HG03565 (cell line): Measurements from ENCODE around the gene MEGF11.

ENCODE experiments used
- ATAC-seq: cut with Tn5 transposase; IDR thresholded peaks from one replicate; pipeline ENCODE4 v1.9.1; 2021; ENCODE audit warnings: mild to moderate bottlenecking, moderate library complexity; ENCODE audit not compliant: unreplicated experiment

MEGF11 gene

DNA sequence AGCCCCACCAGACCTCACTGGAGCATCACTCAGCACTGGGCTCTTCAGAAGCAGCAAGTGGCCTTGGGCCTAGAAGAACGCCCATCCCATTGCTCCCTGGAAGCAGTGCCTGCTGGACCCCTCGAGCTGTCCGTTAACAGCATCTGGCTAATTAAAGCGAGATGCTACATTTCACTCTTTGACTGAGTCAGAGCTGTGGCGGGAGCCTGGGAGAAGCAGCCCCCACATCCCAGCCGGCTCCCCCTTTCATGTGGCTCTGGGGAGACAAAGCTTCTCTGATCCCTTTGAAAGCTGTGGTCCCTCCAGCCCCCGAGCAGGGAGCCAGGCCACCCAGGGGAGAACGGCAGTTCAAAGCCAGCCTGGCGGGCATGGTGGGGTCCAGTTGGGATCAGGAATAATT lies 103.7 kb downstream of the MEGF11 start:
- no peak for ATAC-seq

DNA sequence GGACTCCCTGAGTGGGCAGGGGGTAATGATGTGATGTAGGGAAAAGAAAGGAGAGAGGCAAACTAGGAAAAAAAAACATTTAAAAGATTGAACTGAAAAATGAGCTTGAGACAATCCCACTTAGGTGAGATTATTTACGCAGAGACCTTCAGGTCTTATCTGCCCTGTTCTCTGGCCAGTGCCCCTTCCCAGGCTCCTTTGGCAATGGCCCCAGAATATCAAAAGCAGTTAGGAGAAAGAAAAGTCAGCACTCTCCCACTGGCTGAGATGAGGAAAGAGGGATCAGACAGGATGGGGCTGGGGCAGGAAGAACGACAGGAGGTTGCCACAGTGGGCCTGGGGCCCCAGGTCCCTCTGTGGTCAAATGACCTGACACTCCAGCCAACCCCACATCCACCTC lies 105.4 kb downstream of the MEGF11 start:
- ATAC-seq, result no peak

DNA sequence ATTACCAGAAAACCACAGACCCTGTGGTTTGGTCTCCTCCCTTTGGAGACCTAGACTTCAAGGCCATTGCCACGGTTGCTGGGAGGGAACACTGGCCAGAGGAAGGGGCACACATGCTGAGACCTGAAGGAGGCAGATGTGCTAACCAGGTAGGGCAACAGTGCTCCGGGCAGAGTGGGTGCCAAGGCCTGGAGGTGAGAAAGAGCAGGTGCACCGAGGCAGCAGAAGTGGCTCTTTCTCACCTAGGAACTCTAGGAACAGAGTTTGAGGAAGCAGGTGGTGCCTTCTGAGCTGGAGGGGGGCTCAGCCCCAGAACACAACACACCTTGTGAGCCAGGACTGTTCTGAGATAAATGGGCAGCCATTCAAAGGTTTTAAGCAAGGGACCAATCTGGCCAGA lies 106.1 kb downstream of the MEGF11 start:
- ATAC-seq, result no peak

DNA sequence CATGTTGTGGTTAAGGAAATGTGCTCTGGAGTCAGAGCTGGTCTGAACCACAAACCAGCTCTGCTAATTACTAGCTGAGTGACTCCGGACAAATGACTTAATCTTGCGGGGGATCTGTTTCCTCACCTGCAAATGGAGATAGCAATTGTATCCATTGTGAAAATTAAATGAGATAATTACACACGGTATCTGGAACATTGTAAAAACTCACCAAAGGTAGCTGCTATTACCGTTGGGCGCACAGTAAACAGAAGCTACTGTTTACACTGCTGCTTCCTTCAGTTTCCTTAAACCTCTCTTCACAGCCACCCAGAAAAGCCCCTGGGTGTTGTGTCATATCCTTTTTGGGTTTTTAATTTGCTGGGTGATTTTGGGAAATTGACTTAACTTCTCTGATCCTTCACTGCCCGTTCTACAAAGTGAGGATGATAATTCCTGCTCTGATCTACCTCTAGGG lies 107.8 kb downstream of the MEGF11 start:
- ATAC-seq, result no peak

DNA sequence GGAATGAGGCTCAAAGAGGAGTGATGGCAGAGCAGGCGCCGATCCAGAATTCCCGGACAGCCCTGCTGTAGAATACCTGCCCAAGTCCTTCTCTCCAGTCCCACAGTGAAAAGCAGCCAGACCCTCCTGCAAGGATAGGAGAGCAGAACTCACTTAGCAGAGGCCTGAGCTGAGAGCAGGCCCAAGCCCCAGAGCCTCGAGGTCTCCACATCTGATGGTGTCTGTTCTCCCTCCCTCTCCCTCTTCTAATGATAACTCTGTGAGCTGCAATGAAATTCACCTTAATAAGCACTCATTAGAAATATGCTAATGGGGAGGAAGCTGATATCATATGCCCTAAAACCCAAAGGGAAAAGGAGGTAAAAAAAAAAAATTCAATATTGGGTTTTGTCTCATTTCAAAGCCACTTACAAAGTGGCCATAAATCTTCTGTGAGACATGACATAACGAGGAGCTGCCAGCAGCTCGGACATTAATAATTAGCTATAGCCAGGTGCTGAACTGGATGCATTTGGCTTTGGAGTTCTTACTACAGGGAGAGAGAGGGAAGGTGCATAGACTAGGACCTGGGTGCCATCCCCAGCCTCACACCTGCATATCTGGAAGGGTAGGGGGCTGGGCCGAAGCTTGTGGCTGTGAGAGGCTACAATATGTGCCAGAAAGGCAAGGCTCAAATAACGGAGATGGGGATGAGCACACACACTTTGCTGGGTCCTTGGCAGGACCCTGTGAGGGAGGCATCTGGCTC lies 108.4 kb downstream of the MEGF11 start:
- no peak for ATAC-seq

DNA sequence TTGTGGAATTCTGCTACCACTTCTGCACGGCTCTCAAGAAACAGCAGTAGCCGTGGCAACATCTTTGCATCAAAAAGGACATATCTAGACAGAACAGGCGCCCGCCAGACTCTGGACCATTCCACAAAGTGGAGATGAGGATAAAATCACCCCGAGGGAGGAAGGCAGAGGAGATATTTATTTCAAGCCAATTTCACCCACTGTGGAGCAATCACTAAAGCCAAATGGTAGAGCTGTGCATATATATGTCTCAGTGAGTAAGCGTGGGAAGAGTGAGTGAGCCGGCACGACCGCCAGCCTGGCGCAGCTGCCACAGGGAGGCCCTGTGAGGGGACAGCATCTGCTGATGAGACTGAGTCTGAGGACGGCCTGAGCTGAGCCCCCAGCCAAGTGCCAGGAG lies 111.3 kb downstream of the MEGF11 start:
- ATAC-seq, result no peak

DNA sequence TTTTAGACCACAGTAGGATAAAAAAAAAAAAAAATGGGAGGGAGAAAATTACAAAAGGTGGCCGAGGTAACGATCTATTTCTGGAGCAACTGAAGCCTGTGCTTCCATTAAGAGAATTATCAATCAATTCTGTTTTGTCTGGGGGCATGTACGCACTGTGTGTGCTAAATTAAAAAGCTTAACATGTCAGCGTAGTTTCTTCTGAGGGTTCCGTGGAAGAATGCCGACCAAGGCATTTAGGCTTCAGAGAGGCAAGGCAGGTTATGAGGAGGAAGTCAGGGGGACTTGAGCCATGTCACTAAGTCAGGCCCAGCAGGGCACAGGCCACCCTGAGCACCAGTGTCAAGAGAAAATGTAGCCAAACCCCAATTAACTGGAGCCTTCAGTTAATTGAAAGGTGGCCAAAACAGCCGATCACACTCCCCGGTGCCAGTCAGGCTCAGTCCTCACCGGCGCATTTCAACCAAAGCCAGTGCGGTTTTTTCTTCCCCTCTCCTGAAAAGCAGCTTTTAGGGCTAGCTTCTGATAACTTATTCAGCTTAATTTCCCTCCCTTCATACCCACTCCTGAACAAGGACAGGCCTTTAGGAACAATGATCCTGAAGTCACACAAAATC lies 113.9 kb downstream of the MEGF11 start:
- no peak for ATAC-seq

DNA sequence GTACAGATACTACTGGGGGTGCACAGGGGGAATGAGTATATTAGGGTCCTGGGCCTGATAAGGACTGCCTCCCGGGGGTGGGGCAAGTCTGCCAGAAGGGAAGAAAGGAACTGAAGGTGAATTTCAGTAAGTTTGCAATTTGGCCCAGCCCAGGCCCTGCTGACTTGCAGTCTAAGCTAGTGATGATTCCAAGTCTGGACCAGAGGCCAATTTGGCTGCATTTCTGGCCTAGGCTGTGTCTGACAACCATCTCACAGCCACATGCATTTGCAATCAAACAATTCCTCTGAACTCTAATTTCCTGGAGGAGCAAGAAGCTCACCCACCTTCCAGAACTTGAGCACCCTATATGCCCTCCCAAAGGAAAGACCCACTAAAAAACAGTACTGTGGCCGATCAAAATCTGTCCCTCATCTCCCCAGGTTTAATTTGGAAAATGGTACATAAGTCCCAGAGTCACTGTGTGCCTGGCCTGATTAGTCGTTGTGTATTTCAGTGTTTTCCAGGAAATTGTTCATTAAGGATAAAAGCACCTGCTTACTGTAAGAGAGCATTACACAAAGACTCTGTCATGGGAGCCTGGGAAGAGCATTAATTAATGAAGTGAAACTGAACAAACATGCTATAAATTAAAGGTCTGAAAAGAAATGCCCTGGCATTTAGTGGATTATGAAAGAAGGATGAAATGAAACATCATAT lies 114.5 kb downstream of the MEGF11 start:
- no peak for ATAC-seq

DNA sequence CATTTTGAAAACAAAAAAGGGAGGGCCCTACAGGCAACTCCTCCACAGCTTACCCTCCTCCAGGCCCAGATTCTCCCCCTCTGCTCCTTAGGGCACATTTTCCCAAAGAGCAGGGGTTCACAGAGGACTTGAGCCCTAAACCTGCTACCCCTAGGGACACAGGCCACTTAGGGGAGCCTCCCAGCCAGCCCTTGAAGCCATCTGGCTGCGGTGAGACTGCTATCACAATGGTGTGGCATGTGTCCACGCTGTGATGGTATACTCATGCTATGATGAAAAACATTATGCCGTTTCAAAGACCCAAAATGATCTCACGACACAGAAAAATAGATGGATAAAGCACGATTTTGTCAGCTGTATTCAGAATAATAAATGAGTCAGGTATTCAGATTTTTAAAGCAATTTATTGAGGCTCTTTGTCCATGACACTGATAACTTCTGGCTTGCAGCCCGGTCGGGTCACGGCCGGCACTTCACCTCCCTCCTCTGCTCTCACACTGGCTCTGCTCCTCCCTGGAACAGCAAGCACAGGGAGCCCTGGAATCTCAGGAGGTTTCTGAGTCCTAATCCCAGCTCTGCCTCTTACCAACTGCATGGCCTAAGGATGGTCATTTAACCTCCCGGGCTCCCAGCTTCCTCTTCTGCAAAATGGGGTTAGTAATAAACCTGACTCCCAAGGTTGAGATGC lies 115.3 kb downstream of the MEGF11 start:
- no peak for ATAC-seq

DNA sequence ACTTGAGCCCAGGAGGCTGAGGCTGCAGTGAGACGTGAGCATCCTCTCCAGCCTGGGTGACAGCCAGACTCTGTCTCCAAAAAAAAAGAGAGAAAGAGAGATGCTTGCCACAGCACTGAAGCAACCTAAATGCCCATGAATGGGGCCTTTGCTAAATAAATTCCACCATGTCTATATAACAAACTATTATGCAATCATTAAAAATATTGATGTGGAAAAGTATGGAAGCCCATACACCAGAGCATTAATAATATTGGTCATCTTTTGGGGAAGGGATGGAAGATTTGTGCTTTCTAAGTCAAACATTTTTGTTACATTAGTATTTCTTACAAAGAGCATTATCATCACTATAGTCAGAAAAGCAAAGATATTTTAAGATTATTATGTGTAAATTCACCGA lies 116.6 kb downstream of the MEGF11 start:
- no peak for ATAC-seq

DNA sequence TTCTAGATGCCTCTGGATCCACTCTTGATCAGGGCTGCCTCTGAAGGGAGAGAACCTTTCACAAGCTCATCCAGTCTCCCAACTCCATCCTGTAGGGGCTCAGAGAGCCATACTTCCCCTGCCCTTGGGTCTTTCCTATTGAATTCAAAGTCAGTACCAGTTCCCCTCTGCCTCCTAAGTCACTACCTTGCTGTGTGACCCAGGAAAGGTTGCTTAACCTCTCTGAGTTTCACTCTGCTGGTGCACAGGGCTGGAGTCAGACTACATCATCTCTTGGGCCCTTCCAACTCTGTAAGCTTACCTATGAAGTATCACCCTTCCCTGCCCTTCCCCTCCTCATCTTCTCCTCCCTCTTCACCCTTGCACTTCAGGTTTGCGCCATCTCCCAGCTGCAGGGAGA lies 117.9 kb downstream of the MEGF11 start:
- ATAC-seq, result no peak

DNA sequence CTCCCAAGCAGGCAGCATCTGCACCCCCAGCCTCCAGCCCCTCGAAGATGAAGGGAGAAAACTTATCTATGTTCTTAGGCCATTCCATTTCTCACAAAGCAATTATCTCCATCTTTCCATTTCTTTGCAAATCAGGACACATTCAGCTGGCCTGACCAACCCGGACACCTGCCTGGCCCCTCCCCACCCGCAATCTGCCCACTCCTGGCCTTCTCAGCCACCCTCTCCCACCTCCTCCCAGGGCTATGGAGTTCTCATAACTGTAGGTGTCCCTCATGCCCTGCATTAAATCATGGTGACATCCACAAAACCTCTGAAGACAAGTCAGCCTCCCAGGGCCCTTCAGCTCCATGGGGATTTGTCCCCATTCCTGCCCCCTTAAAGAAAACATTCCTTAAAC lies 119.3 kb downstream of the MEGF11 start:
- ATAC-seq, result no peak

DNA sequence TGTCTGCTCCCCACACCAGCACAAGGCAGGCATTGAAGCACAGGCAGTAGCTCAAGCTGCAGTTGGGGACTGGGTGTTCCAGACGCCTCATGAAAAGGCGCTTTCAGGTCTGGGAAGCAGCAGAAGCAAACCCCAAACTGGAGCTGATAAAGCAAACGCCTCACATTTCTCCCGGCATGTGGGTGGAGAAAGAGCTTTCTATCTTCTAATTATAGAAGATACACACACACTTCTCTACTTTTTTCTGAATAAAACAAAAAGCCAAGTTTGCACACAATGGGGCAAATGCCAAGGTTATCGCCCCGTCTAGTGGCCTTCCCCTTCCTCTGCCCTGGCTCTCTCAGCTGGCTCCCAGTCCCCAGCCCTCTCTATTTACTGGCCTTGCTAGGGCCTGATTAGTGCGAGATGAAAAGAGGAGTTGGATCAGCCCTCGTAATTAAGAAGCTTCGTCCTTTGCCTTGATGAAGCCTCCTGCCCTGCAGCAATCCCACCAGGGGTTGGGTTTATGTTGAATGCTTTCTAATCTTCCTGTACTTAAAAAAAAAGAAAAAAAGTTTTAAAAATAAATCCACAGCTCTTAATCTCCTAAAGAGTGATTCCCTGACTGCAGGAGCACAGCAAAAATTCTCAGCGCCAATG lies 120.2 kb downstream of the MEGF11 start:
- ATAC-seq, result no peak

DNA sequence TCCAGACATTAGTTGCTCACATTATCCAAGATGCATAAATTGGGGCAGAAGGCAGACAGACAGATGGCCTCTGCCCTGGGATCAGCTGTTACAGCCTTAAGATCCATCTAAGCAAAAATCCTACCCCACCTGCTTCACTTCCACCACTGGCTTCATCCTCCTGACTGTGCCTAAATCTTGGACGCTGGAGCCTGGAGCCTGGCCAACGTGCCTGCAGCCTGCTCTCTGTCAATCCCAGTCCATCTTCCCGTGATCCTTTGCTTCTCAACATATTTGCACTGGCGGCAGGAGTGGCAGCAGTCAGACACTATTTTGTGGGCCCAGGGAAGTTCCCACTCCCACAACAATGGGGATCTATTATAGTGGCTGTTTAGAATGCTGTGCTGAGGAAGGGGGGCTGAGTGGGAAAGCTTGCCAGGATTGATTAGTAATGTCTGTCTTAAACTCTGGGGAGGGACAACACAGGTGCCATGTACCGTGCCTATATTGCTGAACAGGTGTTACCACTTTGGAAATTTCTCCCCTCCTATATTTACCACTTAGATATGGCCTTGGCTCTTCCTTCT lies 121.2 kb downstream of the MEGF11 start:
- ATAC-seq, result no peak

DNA sequence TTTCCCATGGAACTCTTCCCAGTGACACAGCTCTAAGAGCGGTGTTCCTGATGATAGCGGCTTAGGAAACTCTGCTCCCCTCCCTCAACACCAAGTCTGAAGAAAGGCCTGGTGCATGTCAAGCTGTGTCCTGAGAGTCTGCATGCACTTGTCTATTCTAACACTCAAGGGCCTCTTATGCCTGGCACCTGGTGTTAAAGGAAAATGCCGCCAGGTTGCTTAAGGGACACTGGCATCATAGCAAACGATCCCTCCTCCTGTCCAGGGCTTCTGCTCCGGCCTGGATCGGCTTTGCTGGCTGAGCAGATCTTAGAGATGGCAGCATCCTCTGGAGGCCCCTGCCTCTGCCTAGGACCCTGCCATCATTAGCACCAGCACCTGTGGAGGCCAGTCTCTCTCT lies 121.7 kb downstream of the MEGF11 start:
- no peak for ATAC-seq

DNA sequence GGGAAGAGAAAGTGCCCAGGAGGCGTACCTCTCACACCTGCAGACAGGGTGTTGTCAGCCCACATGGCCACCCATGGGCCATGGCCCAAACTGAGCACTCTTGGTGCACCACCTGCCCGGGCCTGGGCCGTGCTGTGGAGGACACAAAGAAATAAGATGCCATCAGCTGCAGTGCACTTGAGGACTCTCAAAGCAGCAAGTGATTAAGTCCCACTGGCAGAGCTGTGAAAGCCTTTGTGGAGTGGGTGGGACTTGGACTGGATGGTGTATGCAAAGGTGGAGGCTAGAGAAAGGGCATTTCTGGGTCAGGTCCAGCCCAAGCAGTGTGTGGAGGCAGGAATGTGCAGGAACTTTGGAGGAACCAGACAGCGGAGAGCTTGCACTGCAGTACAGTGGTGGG lies 122.3 kb downstream of the MEGF11 start:
- ATAC-seq, result no peak

DNA sequence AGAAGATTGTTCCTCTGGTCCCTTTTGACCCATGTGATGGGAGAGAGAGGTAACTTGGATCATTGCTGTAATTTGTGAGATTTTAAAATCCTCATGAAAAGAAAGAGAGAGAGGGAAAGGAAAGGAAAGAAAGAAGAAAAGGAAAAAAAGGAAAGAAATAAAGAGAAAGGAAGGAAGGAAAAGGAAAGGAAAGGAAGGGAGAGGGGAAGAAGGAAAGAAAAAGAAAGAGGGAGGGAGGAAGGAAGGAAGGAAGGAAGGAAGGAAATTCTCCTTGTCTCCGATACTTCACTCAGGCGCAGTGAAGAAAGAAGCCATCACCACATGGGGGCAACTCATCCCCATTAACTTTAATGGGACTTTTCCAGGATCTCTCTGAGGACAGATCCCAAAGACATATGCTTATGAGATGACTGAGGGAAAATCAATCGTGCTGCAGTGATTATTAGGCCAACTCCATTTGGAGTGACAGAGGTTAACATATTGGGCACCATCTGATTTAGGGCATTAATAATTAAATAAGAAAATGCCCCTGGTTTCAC lies 123.0 kb downstream of the MEGF11 start:
- no peak for ATAC-seq

DNA sequence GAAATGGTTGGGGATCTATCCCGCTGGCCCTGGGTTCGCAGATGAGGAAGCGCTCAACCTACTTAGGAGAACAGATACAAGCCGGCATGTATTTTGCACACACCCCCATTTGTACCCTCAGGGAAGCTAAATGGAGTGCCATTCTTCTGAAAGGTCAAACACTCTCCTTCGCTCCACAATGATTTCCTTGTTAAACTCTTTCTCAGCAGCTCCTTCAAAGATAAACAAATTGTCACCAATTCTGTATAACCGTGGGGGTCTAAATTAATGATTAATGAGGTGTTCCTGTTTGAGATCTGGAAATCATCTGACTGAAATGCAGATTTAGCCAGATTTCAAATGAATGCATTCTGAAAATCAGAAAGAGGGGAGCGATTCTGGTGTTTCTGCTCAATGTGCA lies 124.0 kb downstream of the MEGF11 start:
- ATAC-seq, result no peak

DNA sequence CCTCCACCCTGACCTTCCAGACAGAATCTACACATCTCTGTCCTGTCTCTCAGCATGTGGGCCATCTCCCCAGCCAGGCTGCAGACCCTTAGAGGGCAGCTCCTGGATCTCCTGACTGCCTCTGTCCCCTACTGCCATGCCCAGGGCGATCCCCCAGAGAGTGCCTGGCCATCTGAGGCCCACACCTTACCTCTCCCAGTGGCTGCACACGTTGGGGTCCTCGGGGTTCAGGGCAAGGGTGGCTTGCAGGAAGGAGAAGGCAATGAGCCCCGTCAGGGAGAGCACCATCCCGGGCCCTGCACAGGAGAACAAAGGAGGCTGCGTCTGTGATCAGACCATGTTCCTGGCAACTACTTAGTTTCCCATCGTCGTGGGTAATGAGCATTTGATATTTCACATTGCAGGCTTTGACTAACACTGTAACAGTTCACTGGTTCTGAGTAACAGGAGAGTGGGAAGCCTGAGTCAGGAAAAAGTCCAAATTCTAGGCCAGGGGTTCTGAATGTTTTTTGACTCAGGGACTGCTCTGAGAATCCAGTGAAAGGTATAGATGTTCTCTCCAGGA lies 125.4 kb downstream of the MEGF11 start:
- no peak for ATAC-seq

DNA sequence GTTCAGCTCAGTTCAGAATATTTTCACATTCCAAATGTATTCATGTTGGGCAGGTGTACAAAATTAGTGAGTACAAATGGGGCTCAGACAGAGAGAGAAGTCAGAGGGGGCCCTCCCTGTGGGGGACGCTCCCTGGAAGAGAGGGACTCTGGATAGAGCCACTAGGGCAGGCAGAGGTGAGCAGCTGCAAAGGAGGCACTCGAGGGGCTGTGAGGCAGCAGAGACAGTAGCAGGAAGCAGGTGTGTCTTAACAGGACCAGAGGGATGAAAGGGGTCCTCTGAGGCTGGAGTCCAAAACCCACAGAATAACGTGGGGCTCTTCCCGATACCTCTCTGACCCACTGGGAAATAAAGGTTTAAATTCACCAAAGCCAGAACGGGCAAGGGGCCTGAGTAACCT lies 127.1 kb downstream of the MEGF11 start:
- no peak for ATAC-seq
